ENCODE data around the gene TMOD2. TPM values are rescaled to one million over a fixed set of nuclear protein-coding genes. Genes with fewer than 3 reads are reported as not detected.

TMOD2 gene
- total RNA-seq, 1 experiment from 2014 or later: 3.0 TPM

DNA sequence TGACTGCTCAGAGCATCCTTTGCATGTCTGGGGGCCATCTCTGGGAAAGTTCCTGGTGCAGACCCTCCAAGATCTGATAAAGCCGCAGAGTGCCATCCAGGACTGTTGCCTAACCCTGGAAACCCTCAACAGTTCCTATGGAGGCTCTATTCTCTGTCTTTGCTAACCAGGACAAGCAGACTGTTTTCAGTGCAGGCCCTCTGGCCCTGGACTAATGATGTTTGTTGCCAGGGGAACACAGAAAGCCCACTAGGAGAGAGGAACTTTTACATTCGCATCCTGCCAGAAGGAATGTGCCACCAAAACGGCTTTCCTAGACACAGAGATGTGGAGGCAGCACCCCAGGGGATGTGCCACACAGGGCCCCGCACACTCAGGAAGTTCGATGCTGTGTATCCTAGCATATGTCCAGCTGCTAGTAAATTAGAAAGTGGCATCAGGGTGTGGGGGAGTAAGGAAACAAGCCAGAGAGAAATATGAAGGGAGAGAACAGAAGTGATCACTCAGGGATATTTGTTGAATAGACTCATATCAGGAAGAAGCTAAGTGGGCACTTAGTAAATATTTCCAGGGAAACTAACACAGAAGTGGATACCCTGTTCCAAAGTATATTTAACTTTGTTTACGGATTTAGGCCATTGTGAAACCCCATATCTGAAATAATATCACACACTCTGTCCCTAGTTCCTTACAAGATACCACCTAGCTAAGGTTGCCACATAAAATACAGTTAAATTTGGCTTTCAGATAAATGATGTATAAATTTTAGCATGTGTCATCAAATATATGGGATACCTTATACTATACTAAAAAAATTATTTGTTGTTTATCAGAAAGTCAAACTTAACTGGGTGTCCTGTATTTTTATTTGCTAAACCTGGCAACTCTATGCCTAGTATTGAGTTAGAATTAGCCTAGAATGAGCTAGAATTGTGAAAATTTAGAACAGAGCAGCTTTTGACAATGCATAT, 48.2 kb downstream of the TMOD2 start:
- no peak overlapping the region for H3K4me3 Mint-ChIP-seq
- H3K27ac Mint-ChIP-seq: no peak overlapping the region
- Histone ChIP-seq H3K79me2 (ENCODE audit: insufficient read depth, low read length) (no peaks in the 10 kb centered on the region), H3K18ac (ENCODE audit: insufficient read length, low read depth, low read length) (no peak overlapping the region), H2BK12ac (ENCODE audit: insufficient read length, low read depth, low read length) (no peak overlapping the region), H4K20me1 (ENCODE audit: control insufficient read depth, insufficient read depth, insufficient read length) (no peaks in the 10 kb centered on the region), H2BK15ac (ENCODE audit: low read depth, low read length) (no peak overlapping the region), H3K14ac (ENCODE audit: insufficient read depth, low read length) (no peak overlapping the region), H3K27me3 (ENCODE audit: insufficient read depth, low read length) (no peaks in the 10 kb centered on the region), H2BK5ac (ENCODE audit: insufficient read length, low read length) (no peak overlapping the region), H3K79me1 (ENCODE audit: insufficient read depth, low read depth, low read length, poor library complexity, severe bottlenecking) (no peaks in the 10 kb centered on the region), H4K5ac (ENCODE audit: insufficient read length, low read depth, low read length) (no peak overlapping the region), H3K9ac (ENCODE audit: extremely low read depth, insufficient read length, low read length) (no peak overlapping the region), H2AK5ac (ENCODE audit: insufficient read length, low read length) (no peak overlapping the region), H4K91ac (ENCODE audit: insufficient read length, low read depth, low read length) (no peak overlapping the region), H2BK20ac (ENCODE audit: low read depth, low read length, poor library complexity, severe bottlenecking) (no peak overlapping the region), H3K23ac (ENCODE audit: insufficient read length, low read depth, low read length) (no peak overlapping the region), H3K27ac (ENCODE audit: insufficient read length, low read depth, low read length) (no peak overlapping the region), H3T11ph (ENCODE audit: low read length) (no peak overlapping the region), H3K4me1 (ENCODE audit: insufficient read depth, low read length) (no peaks in the 10 kb centered on the region), H3K4ac (ENCODE audit: low read depth, low read length) (no peak overlapping the region), H4K8ac (replicated peaks; ENCODE audit: insufficient read length, low read depth, low read length) (no peak overlapping the region), H2BK120ac (ENCODE audit: low read depth, low read length, poor library complexity, severe bottlenecking) (no peak overlapping the region), H2AFZ (ENCODE audit: low read length) (no peak overlapping the region), H3K56ac (ENCODE audit: insufficient read length, low read depth, low read length) (no peak overlapping the region), H3K23me2 (ENCODE audit: insufficient read length, low read depth, low read length, poor library complexity, severe bottlenecking) (no peaks in the 10 kb centered on the region), H3K4me2 (ENCODE audit: insufficient read depth, insufficient read length, low read length) (no peak overlapping the region), H3K9me3 (ENCODE audit: control insufficient read depth, low read depth, low read length) (no peaks in the 10 kb centered on the region)
- no peaks in the 10 kb centered on the region; the same call in 1 of the 2 replicates for H3K27me3 Mint-ChIP-seq (ENCODE audit: low read depth)
- H3K9me3 Mint-ChIP-seq: no peaks in the 10 kb centered on the region
- WGBS (ENCODE audit: extremely low coverage, insufficient read length, low lambda C conversion rate): no CpG with 5 or more reads among the region's 6 CpGs
- no peaks in the 10 kb centered on the region; a peak in 1 of 4 replicates for H3K4me1 Mint-ChIP-seq
- no peak for TF ChIP-seq CTCF (conservative IDR thresholded peaks at IDR 0.05)
- H3K36me3 Mint-ChIP-seq (ENCODE audit: insufficient read depth in 1 of 3, low read depth in 3 of 3): no peaks in the 10 kb centered on the region
- DNase-seq: no peak
